ENCODE measurements around the gene CTBP2. TPM values are rescaled to one million over a fixed set of nuclear protein-coding genes. Genes with fewer than 3 reads are reported as not detected.

Gene CTBP2
- total RNA-seq, 1 experiment from 2014 or later: 75.4 TPM

DNA sequence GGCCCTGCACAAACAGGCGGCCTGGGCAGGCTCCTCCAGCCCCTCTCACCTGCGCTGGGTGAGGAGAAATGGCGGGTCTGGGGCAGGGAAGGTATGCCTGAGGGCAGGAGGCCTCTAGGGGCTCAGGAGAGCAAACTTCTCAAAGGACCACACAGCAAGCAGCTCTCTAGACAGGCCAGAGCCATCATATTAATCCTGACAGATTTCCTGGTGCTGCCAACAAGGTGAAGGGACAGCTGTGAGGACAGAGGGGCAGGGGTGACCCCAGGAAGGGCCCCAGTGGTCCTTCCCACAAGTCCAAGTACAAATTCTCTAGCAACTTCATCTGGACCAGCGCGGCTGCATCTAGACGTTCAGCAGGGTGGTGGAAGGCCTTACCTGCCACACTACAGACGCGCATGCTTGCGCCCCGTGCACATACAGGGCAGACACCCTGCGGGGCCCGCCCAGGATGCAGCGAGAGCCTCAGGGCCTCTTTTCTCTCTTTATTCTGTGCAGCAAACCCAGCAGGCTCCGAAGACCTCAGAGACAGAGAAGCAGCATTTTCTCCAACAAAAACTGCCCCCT is 156.4 kb downstream of the CTBP2 start:
- no peak overlapping the region for H3K4me3 ChIP-seq
- peak in 1 of 2 experiments; percentile 33 for DNase-seq (ENCODE audit: low read depth in 1 of 2, low spot score in 2 of 2)
- peaks cover 66% of the 10 kb centered on the region for H3K36me3 ChIP-seq
- no peaks in the 10 kb centered on the region for H3K27me3 ChIP-seq (replicated peaks)
- no peaks in the 10 kb centered on the region for H3K4me1 ChIP-seq (replicated peaks)
- H3K27ac ChIP-seq: no peak overlapping the region
- no peaks in the 10 kb centered on the region for H3K9me3 ChIP-seq (replicated peaks)

DNA sequence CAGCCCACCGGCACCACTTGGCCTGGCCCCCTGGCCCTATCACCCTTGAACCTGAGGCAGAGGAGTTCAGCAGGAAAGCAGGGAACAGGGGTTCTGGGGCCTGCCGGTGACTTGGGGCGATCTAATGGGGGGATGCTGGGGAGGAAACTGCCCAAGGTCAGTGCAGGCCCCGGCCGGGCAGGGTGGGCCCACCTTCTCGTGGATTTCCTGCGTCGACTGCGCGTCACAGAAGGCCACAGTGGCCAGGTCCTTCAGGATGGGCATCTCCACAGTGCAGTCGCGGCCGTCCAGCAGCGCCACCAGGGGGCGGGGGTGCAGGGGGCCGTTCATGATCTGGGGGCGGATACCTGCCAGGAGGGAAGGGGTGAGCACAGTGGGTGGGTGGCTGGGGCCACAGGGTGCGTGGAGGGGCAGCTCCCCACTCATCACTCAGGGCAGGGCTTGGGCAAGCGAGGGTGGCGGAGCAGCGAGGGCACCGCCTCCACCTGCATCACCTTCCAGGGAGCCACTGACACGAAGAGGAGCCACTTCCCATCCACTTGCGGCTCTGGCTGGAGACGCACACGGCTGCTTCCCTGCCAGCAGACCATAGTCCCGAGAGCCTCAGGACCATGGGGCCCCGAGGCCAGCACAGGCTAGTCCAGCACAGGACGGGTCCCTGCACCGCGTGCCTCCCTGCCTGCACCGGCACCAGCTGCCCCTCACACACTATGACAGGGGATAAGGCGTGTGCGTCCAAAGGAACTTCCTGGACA is 157.0 kb downstream of the CTBP2 start:
- no peak overlapping the region for H3K27ac ChIP-seq
- H3K4me1 ChIP-seq (replicated peaks): no peaks in the 10 kb centered on the region
- no peak overlapping the region for H3K4me3 ChIP-seq
- no peaks in the 10 kb centered on the region for H3K9me3 ChIP-seq (replicated peaks)
- H3K27me3 ChIP-seq (replicated peaks): no peaks in the 10 kb centered on the region
- peak in 1 of 2 experiments; percentile 43 for DNase-seq (ENCODE audit: low read depth in 1 of 2, low spot score in 2 of 2)
- peaks cover 69% of the 10 kb centered on the region for H3K36me3 ChIP-seq

GRCh38 chr10:125002423-125003145 is 157.8 kb downstream of the CTBP2 start:
- no peak overlapping the region for H3K4me3 ChIP-seq
- no peaks in the 10 kb centered on the region for H3K27me3 ChIP-seq (replicated peaks)
- H3K4me1 ChIP-seq (replicated peaks): no peaks in the 10 kb centered on the region
- H3K36me3 ChIP-seq: peaks cover 73% of the 10 kb centered on the region
- no peak overlapping the region for H3K27ac ChIP-seq
- H3K9me3 ChIP-seq (replicated peaks): no peaks in the 10 kb centered on the region
- no peak for DNase-seq (ENCODE audit: low read depth in 1 of 2, low spot score in 2 of 2)

- H3K27me3 ChIP-seq (replicated peaks): no peaks in the 10 kb centered on the region
- H3K4me3 ChIP-seq: no peak overlapping the region
- no peak overlapping the region for H3K27ac ChIP-seq
- H3K4me1 ChIP-seq (replicated peaks): no peaks in the 10 kb centered on the region
- no peak for DNase-seq (ENCODE audit: low read depth in 1 of 2, low spot score in 2 of 2)
- H3K36me3 ChIP-seq: peaks cover 76% of the 10 kb centered on the region
- no peaks in the 10 kb centered on the region for H3K9me3 ChIP-seq (replicated peaks)
These were observed 158.3 kb downstream of the CTBP2 start for GRCh38 chr10:125002047-125002422.

GRCh38 chr10:125001313-125002046 is 158.9 kb downstream of the CTBP2 start:
- DNase-seq (ENCODE audit: low read depth in 1 of 2, low spot score in 2 of 2): no peak
- peaks cover 76% of the 10 kb centered on the region for H3K36me3 ChIP-seq
- no peaks in the 10 kb centered on the region for H3K9me3 ChIP-seq (replicated peaks)
- no peak overlapping the region for H3K27ac ChIP-seq
- H3K4me3 ChIP-seq: no peak overlapping the region
- H3K27me3 ChIP-seq (replicated peaks): no peaks in the 10 kb centered on the region
- H3K4me1 ChIP-seq (replicated peaks): no peaks in the 10 kb centered on the region

DNA sequence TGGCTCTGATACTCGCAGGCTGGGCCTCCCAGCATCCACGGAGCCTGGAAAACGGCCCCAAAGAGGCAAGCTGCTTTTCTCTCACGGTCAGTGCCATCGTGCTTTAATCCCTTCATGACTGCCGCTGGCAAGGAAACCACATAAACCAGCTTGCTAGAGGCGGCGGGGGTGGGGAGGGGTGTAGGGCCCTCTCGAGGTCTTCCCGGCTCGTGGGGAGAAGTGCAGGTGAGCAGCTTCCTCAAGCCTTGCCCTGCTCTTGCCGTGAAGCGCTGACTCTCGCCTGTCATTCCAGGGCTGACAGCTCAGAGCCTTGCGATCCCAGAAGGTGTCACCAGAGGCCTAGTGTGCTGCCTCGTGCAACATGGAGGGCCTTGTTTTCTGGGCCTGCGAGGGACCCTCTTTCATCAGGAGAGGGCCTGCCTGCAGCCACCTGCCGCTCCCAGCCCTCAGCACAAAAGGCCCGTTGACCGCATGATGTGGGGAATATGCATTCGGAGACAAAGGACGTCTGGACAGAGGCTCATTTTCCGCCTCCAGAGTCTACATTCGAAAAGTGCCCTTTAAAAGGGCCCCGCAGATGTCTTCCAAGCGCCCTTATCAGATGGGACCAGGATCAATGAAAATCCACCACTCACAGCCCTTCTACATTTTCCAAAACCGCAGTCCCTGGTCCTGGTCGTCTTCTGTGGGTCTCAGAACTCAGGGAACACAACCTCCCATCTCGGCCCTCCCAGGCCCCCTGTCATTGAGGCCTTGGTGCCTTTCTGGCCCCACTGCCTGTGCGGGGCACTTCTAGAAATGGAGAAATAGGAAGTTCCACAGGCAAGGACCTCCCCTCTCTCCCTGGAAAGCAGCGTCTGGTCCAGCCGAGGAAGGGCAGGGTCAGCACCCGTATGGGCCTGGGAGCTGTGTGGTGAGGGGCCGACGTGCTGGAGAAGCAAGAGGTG is 159.7 kb downstream of the CTBP2 start:
- Histone ChIP-seq H3K4me1 (replicated peaks) (no peaks in the 10 kb centered on the region), H3K27me3 (replicated peaks) (no peaks in the 10 kb centered on the region), H3K9me3 (replicated peaks) (no peaks in the 10 kb centered on the region), H3K4me3 (no peak overlapping the region), H3K36me3 (peaks cover 76% of the 10 kb centered on the region), H3K27ac (no peak overlapping the region)
- DNase-seq (ENCODE audit: low read depth in 1 of 2, low spot score in 2 of 2): no peak

DNA sequence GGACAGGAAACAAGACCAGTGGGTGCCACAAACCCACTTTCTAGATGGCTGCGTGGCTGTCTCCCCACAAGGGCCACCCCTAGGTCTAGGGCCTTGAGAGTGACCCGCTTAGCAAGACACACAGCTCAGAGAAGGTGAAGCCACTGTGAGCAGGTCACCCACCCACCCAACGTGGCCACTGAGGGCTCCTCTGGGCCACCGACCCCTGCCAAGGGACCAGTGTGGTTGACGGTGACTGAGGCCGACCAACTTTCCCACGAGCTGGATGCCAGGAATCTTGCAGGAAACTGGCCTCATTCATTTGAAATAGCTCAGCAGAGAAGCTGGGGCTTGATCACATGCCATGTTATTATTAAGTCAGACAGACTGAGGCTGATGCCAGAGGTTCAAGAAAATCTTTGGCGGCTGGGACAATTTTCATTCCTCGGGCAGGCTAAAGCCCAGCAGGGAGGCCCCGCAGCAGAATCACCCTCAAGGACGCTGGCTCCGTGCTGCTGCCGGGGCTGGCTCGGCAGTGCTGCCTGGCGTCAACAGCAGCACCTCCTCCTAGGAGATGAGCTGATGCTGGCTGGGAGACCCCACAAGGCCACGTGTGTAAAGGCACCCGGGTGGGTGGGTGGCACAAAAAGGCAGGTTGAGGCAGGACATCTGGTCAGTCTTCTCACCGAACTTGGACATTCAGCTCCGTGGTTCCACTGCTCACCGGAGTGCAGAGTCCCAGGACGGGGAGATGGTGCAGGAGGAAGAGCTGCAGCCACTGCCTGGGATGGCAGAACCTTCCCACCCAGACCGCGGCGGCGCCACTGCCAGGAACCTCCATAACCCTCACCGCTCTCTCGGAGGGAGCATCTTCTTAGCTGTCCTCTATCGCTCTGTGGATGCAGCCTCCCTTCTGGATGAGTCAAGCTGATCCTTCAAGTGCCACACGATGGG is 160.7 kb downstream of the CTBP2 start:
- H3K9me3 ChIP-seq (replicated peaks): no peaks in the 10 kb centered on the region
- no peaks in the 10 kb centered on the region for H3K4me1 ChIP-seq (replicated peaks)
- H3K27ac ChIP-seq: no peak overlapping the region
- no peak overlapping the region for H3K4me3 ChIP-seq
- H3K36me3 ChIP-seq: peaks cover 85% of the 10 kb centered on the region
- no peaks in the 10 kb centered on the region for H3K27me3 ChIP-seq (replicated peaks)
- DNase-seq (ENCODE audit: low read depth in 1 of 2, low spot score in 2 of 2): peak in 1 of 2 experiments; percentile 38

- Histone ChIP-seq H3K9me3 (replicated peaks) (no peaks in the 10 kb centered on the region), H3K36me3 (peaks cover 89% of the 10 kb centered on the region), H3K4me3 (no peak overlapping the region), H3K4me1 (replicated peaks) (no peaks in the 10 kb centered on the region), H3K27me3 (replicated peaks) (no peaks in the 10 kb centered on the region), H3K27ac (no peak overlapping the region)
- peak in 1 of 2 experiments; percentile 38 for DNase-seq (ENCODE audit: low read depth in 1 of 2, low spot score in 2 of 2)
These were observed 161.6 kb downstream of the CTBP2 start for GRCh38 chr10:124998624-124999291.

DNA sequence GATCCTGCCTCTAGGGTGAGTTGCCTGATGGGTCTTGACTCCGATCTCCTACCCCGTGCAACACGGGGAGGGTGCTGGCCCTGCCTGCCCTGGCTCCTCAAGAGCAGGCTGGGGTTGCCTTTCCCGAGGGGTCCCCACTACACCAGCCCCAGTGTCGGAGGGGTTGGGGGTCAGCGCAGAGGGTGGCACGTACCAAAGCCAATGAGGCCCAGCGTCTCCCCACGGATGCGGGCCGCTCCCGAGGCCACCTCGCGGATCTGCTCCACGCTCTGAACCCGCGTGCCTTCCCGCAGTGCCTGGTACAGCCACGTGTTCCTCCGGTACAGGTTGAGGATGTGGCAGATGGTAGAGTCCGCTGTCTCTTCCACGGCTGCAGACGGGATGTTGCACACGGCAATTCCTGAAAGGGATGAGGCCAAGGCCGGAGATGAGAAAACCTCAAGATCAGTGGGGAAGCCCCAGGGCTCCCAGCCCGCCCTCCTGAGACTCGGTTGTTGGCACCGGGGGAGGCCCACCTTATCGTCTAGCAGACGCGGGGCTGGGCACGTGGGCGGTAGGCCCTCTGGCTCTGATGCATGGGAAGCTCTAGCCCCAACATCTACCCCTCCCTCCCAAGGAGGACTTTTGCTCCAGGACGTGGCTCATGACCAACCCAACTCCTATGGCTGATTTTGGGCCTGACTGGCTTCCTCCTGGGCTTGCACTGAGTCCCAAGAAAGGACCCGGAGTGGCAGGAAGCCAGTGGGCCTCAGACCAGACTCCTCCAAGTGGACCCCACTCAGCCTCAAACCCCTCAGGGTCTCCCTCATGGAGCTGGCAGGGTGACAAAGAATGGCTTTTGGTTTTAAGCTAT is 162.4 kb downstream of the CTBP2 start:
- H3K4me1 ChIP-seq (replicated peaks): no peaks in the 10 kb centered on the region
- no peak overlapping the region for H3K4me3 ChIP-seq
- no peak overlapping the region for H3K27ac ChIP-seq
- H3K27me3 ChIP-seq (replicated peaks): no peaks in the 10 kb centered on the region
- no peaks in the 10 kb centered on the region for H3K9me3 ChIP-seq (replicated peaks)
- peak in 1 of 2 experiments; percentile 36 for DNase-seq (ENCODE audit: low read depth in 1 of 2, low spot score in 2 of 2)
- peaks cover 94% of the 10 kb centered on the region for H3K36me3 ChIP-seq

DNA sequence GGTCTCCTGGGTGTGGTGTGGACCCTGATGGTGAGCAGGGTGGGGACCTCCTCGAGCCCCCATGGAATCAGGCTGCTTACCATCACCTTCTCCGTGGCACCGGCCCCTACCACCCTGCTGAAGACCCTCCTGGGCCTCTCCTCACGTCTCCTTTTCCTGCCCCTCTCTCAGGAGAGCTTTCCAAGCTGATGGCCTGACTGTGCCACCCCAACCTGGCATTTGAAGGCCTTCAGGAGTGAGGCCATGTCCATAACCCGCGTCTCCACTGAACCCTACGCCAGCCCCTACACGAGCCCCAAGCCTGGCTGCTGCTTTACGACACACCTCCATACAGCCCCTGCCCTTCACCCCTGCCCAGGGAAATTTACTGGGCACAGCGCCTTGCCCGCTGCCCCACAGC is 163.1 kb downstream of the CTBP2 start:
- H3K4me1 ChIP-seq (replicated peaks): no peaks in the 10 kb centered on the region
- H3K27me3 ChIP-seq (replicated peaks): no peaks in the 10 kb centered on the region
- H3K9me3 ChIP-seq (replicated peaks): no peaks in the 10 kb centered on the region
- DNase-seq (ENCODE audit: low read depth in 1 of 2, low spot score in 2 of 2): peak in 1 of 2 experiments; percentile 38
- H3K36me3 ChIP-seq: peaks cover 94% of the 10 kb centered on the region
- no peak overlapping the region for H3K4me3 ChIP-seq
- no peak overlapping the region for H3K27ac ChIP-seq

DNA sequence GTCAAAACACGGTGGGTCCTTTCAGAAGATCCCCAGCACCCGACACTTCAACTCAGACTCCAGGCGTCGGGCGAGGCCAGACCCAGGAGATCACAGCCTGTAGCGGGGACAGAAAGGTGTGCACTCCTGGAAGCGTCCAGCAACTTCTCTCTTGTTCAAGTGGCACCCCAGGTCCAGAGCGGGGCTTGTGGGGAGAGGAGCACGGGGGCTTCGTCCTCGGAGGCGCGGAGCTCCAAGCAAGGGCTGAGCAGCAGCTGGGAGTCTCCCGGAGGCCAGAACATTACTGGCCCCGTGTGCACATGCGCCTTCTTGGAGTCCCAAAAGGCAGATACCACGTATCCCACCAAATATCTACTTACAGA is 163.5 kb downstream of the CTBP2 start:
- peaks cover 94% of the 10 kb centered on the region for H3K36me3 ChIP-seq
- no peak overlapping the region for H3K27ac ChIP-seq
- H3K27me3 ChIP-seq (replicated peaks): no peaks in the 10 kb centered on the region
- no peaks in the 10 kb centered on the region for H3K9me3 ChIP-seq (replicated peaks)
- no peak overlapping the region for H3K4me3 ChIP-seq
- peak in 1 of 2 experiments; percentile 40 for DNase-seq (ENCODE audit: low read depth in 1 of 2, low spot score in 2 of 2)
- H3K4me1 ChIP-seq (replicated peaks): no peaks in the 10 kb centered on the region
